Measurements from ENCODE around the gene MYO16. TPM values are rescaled to one million over a fixed set of nuclear protein-coding genes. Genes with fewer than 3 reads are reported as not detected.
"Not testable (repeated sequence)": the region's sequence is repeated elsewhere in the genome, so short reads cannot be mapped to it uniquely, and the experiment has no call there.

MYO16 gene
- total RNA-seq, 4 donors from 2014 or later: 0.54 to 3.8 (median 1.5) TPM

DNA sequence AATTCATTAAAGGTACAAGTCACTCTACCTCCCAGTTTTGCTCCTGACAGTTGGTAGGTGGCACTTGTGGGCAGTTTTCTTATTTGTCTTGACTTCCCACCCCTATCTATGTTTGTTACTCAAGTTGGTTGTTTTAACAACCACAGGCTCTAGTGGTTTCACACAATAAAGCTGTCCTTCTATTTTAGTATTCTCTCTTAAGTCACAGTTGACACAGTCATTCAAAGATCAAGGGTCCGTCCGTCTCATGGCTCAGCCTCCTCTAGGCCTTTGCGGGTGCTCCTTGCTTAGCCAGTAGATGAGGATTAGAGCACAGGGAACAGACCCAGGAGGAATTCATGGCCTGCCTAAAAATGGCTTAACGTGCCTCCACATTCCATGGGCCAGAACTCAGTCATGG lies 583.2 kb downstream of the MYO16 start:
- ATAC-seq: no peak
- Histone ChIP-seq H3K27me3 (no peaks in the 10 kb centered on the region), H3K36me3 (no peaks in the 10 kb centered on the region), H3K9me3 (no peaks in the 10 kb centered on the region), H3K4me1 (no peaks in the 10 kb centered on the region), H3K27ac (no peak overlapping the region), H3K4me3 (no peak overlapping the region)
- no peak for TF ChIP-seq EP300 (IDR thresholded peaks at IDR 0.05)
- no peak for TF ChIP-seq POLR2A (IDR thresholded peaks at IDR 0.05)
- no peak for TF ChIP-seq POLR2AphosphoS5 (IDR thresholded peaks at IDR 0.05)
- TF ChIP-seq, protein P1, sequence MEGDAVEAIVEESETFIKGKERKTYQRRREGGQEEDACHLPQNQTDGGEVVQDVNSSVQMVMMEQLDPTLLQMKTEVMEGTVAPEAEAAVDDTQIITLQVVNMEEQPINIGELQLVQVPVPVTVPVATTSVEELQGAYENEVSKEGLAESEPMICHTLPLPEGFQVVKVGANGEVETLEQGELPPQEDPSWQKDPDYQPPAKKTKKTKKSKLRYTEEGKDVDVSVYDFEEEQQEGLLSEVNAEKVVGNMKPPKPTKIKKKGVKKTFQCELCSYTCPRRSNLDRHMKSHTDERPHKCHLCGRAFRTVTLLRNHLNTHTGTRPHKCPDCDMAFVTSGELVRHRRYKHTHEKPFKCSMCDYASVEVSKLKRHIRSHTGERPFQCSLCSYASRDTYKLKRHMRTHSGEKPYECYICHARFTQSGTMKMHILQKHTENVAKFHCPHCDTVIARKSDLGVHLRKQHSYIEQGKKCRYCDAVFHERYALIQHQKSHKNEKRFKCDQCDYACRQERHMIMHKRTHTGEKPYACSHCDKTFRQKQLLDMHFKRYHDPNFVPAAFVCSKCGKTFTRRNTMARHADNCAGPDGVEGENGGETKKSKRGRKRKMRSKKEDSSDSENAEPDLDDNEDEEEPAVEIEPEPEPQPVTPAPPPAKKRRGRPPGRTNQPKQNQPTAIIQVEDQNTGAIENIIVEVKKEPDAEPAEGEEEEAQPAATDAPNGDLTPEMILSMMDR (IDR thresholded peaks at IDR 0.05): no peak
- 100% methylated on average over 4 of the region's 4 CpGs; no CpG with 5 or more reads in 1 of the 2 donors for WGBS, 2 donors (ENCODE audit: low coverage in 1 of 2)

DNA sequence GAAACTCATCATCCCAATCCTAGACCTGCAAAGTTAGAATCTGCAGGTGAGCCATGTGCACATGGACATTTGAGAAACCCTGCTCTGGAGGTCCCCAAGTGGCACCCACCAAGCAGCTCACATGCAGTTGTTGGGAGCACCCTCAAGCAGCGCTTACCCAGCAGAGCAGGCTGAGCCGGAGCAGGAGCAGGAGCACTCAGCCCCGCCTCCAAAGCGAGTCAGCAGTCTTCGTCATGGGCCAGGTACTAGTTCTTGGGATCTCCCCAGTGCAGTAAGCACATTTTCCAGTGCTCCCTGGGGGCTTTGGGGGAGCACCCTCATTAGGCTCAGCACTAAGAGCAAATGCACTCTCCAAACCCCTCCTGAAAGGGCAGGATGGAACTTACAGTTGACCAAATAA lies 584.3 kb downstream of the MYO16 start:
- no peaks in the 10 kb centered on the region for H3K9me3 ChIP-seq
- ATAC-seq: no peak
- no peaks in the 10 kb centered on the region for H3K27me3 ChIP-seq
- H3K4me1 ChIP-seq: no peaks in the 10 kb centered on the region
- no peak overlapping the region for H3K4me3 ChIP-seq
- no peak overlapping the region for H3K27ac ChIP-seq
- no CpG with 5 or more reads among the region's 5 CpGs for WGBS, 2 donors (ENCODE audit: low coverage in 1 of 2)
- no peaks in the 10 kb centered on the region for H3K36me3 ChIP-seq
- no peak for TF ChIP-seq POLR2AphosphoS5 (IDR thresholded peaks at IDR 0.05)
- TF ChIP-seq, protein P1 (IDR thresholded peaks at IDR 0.05): no peak
- TF ChIP-seq EP300 (IDR thresholded peaks at IDR 0.05): no peak
- no peak for TF ChIP-seq POLR2A (IDR thresholded peaks at IDR 0.05)

DNA sequence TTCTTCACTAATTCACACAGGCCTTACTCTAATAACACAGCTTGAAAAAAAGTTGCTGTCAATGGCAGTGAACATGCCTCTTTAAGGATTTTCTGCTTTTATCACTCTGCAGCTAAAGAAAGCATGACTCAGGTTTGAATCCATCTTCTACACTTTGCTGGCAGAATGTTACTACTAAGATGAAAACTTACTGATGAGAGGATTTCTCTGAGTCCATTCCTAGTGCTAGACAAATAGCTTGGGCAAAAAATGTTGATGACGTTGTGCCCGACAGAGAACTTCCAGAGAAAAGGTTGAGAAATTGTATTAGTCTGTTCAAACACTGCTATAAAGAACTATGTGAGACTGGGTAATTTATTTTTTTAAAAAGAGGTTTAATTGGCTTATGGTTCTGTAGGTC lies 585.0 kb downstream of the MYO16 start:
- ATAC-seq: peak; percentile 51
- 67 to 73% methylated on average over 2 of the region's 2 CpGs for WGBS, 2 donors (ENCODE audit: low coverage in 1 of 2)
- Histone ChIP-seq H3K4me1 (no peaks in the 10 kb centered on the region), H3K9me3 (no peaks in the 10 kb centered on the region), H3K27me3 (no peaks in the 10 kb centered on the region), H3K4me3 (no peak overlapping the region), H3K36me3 (no peaks in the 10 kb centered on the region), H3K27ac (peak overlapping the region in 2 of 4 donors; percentile 29 to 45)
- TF ChIP-seq POLR2AphosphoS5 (IDR thresholded peaks at IDR 0.05) (no peak), EP300 (IDR thresholded peaks at IDR 0.05) (no peak), POLR2A (IDR thresholded peaks at IDR 0.05) (no peak)
- TF ChIP-seq, protein P1 (IDR thresholded peaks at IDR 0.05): no peak

DNA sequence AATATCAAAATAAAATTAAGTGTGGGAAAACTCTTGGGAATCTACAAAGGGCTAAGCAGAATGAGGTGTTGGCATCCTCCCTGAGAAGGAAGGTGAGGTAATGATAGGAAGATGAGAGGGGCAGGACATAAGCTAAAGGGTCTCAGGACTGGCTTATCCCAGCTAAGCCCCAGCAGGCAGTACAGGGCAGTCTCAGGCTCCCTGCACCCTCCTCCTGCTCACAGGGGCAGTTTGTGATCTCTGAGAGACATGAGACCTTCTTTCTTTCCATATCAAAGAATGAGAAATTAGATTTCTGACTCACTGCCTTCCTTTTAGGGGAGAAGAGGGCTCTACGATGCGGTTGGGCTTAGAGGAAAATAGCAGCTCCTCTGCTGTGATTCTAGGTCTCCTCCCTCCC lies 586.0 kb downstream of the MYO16 start:
- no peak for ATAC-seq
- WGBS, 2 donors (ENCODE audit: low coverage in 1 of 2): 44 to 90% methylated on average over 2 of the region's 2 CpGs
- Histone ChIP-seq H3K4me1 (no peaks in the 10 kb centered on the region), H3K27ac (no peak overlapping the region), H3K4me3 (no peak overlapping the region), H3K36me3 (no peaks in the 10 kb centered on the region), H3K27me3 (no peaks in the 10 kb centered on the region), H3K9me3 (no peaks in the 10 kb centered on the region)
- TF ChIP-seq, protein P1 (IDR thresholded peaks at IDR 0.05): no peak
- TF ChIP-seq POLR2A (IDR thresholded peaks at IDR 0.05) (no peak), POLR2AphosphoS5 (IDR thresholded peaks at IDR 0.05) (no peak), EP300 (IDR thresholded peaks at IDR 0.05) (no peak)

DNA sequence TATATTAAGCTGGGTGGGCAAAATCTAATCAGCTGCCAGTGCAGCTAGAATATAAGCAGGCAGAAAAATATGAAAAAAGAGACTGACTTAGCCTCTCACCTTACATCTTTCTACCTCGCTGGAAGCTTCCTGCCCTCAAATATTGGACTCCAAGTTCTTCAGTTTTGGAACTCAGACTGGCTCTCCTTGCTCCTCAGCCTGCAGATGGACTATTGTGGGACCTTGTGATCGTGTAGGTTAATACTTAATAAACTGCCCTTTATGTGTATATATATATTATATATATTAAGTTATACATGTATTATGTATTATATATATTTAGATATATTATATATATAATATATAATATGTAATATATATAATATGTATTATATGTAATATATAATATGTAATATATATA lies 588.1 kb downstream of the MYO16 start:
- H3K27ac ChIP-seq: not testable (repeated sequence)
- WGBS, 2 donors (ENCODE audit: low coverage in 1 of 2): 53 to 61% methylated on average over 2 of the region's 2 CpGs

More for the DNA sequence above, 588.1 kb downstream of the MYO16 start:
- H3K9me3 ChIP-seq, ATAC-seq, H3K4me1 ChIP-seq, H3K36me3 ChIP-seq, H3K4me3 ChIP-seq, H3K27me3 ChIP-seq: not testable (repeated sequence)

Data from gastroesophageal sphincter (tissue), 4 donors.